NCI-H460 (cell line): Measurements from ENCODE around the gene TMEM108. TPM values are rescaled to one million over a fixed set of nuclear protein-coding genes. Genes with fewer than 3 reads are reported as not detected.

Experiments
- DNase-seq: peaks from one replicate; pipeline ENCODE4 v3.0.0-alpha.2; 2016; ENCODE audit warnings: low read depth; ENCODE audit errors: extremely low read depth
- total RNA-seq: library from RNA; depleted of rRNA; stranded (reverse); fragments of >200 nt; shearing (Covaris generic); gene quantifications from 2 replicates; pipeline ENCODE4 v1.2.3, GENCODE V29; 2014

The TMEM108 gene
- total RNA-seq, 1 experiment from 2014 or later = not detected

DNA sequence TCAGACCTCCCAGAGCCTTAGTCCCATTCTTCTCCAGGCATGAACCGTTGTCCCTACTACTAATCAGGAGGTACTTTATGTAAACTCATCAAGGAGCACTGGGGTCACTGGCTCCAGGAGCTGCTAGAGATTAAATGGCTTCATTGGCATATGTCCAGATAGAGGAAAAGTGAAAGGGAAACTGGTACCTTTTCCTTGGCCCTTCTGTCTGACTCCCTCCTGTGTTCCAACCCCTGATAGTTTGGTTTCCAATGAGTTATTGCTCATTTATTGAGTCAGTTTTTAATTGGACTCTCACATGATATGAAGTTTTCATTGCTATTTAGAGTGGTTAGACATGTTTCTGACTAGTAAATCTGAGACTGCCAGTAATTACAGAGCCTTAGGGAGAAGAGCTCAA, 231.2 kb downstream of the TMEM108 start:
- no peak for DNase-seq

DNA sequence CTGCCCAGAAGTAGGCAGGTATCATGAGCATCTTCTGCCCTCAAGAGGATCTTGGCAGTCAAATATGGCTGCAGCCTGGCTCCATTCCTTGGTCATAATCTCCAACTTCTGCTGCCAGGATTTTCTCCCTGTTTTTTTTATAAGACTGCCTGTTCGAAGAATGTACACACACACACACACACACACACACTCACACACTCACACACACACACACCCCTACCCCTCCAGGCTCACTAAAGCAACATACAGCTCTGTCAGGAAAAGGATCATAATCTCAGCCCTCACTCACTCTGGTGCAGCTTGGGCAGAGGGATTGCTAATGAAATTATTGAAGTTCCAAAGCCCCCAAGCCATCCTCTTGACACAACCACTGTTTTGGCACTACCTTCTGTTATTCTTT, 232.4 kb downstream of the TMEM108 start:
- DNase-seq = no peak

DNA sequence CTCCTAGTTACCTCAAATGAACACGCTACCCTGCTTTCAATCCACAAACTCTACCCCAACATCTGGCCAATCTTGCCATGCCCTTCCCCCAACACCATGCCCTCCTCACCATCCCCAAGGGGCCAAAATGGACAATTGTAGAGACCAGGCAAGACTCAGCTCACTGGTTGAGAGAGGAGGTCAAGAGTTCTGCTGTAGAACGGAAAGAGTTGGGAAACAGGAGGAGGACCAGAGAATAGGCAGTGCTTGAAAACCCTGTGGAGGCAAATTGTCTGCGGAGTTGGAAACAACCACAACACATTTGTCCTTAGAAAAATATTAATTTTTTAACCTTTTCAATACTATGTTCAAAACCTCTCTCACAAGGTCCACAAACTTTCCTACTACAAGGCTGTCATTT, 232.9 kb downstream of the TMEM108 start:
- no peak for DNase-seq

DNA sequence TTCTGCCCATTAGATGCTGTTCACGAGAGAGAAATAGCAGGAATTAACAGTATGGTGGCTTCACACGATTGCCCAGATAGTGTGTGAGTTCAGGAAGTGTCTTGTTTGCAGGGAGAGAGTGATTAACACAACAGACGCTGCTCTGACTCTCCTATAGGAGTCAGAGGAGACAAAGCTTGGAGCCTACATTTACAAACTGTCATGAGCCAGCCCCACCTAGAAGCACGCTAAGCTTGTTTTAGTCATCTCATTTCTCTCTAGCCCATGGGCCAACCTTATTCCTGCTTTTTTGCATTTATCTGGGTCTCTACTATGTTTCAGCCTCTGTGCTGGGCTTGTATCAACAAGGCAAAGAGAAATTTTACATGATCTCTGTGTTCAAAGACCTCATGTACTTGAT, 233.3 kb downstream of the TMEM108 start:
- DNase-seq = no peak

GRCh38 chr3:133273346-133273745, 235.2 kb downstream of the TMEM108 start:
- no peak for DNase-seq

DNA sequence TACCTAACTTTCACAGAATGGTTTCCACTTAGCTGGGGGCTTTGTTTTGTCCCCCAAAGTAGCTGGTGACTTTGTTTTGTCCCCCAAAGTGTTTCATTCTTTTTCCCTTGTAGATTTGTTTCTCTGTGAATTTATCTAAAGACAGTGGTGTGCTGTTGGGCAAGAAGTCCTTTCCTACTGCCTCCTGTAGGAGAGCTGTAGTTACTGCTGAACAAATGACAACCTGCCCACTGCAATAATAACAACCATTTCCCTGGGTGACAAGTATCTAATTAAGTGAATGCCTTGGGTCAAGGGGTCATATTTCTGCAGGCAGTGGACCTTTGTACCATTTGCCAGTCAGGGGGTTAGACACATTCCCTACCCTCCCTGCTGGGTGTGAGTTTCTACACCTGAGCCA, 236.3 kb downstream of the TMEM108 start:
- no peak for DNase-seq

- DNase-seq = no peak
Measured at GRCh38 chr3:133276594-133276993, 238.4 kb downstream of the TMEM108 start.

GRCh38 chr3:133277813-133278212, 239.6 kb downstream of the TMEM108 start:
- no peak for DNase-seq

DNA sequence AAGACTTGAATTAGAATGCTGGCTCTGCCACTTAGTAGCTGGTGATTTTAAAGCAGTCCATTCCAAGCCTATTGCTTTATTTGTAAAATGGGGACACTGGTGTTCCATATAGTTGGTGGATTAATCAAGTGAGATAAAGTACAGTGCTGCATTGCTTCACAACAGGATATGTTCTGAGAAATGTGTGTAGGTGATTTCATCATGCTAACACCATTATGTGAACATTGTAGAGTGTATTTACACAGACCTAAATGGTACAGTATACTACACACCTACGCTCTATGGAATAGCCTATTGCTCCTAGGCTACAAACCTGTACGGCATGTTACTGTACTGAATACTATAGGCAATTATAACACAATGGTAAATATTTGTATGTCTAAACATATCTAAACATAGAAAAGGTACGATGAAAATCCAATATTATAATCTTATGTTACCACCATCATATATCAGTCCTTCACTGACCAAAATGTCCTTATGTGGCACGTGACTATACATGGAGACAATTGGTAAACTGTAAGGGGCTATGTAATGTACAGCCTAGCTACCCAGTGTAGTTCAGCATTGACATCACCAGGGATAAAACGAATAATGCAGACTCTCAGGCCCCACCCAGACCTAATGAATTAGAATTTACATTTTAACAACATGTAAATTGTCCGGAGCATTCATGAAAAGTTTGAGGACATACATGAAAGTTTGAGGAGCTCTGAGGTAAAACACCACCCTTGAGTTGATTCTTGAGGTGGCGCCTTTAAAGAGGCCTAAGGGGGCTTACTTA, 240.3 kb downstream of the TMEM108 start:
- no peak for DNase-seq

DNA sequence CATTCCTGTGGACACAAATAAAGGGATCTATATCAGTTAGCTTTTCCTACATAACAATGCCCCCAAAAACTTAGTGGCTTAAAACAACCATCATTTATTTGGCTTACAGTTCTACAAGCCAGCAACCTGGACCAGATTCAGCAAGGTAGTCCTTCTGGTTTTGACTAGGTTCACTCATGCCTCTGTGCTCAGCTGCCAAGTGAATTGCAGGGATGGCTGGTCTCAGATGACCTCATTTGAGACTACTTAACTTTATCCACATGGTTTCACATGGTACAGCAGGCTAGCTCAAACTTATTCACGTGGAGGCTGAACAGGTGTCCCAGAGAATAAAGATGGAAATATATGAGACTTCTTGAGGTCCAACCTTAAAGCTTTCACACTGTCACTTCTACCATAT, 242.4 kb downstream of the TMEM108 start:
- DNase-seq = no peak

GRCh38 chr3:133282236-133282635, 244.0 kb downstream of the TMEM108 start:
- DNase-seq = no peak

- no peak for DNase-seq
Measured at GRCh38 chr3:133283958-133284807, 246.0 kb downstream of the TMEM108 start.

- no peak for DNase-seq
Measured at GRCh38 chr3:133289322-133289721, 251.1 kb downstream of the TMEM108 start.

GRCh38 chr3:133292296-133292695, 254.1 kb downstream of the TMEM108 start:
- DNase-seq = no peak

GRCh38 chr3:133293397-133294110, 255.4 kb downstream of the TMEM108 start:
- no peak for DNase-seq

- no peak for DNase-seq
Measured at GRCh38 chr3:133294253-133294652, 256.1 kb downstream of the TMEM108 start.

- DNase-seq = no peak
Measured at GRCh38 chr3:133295199-133295901, 257.2 kb downstream of the TMEM108 start.

DNA sequence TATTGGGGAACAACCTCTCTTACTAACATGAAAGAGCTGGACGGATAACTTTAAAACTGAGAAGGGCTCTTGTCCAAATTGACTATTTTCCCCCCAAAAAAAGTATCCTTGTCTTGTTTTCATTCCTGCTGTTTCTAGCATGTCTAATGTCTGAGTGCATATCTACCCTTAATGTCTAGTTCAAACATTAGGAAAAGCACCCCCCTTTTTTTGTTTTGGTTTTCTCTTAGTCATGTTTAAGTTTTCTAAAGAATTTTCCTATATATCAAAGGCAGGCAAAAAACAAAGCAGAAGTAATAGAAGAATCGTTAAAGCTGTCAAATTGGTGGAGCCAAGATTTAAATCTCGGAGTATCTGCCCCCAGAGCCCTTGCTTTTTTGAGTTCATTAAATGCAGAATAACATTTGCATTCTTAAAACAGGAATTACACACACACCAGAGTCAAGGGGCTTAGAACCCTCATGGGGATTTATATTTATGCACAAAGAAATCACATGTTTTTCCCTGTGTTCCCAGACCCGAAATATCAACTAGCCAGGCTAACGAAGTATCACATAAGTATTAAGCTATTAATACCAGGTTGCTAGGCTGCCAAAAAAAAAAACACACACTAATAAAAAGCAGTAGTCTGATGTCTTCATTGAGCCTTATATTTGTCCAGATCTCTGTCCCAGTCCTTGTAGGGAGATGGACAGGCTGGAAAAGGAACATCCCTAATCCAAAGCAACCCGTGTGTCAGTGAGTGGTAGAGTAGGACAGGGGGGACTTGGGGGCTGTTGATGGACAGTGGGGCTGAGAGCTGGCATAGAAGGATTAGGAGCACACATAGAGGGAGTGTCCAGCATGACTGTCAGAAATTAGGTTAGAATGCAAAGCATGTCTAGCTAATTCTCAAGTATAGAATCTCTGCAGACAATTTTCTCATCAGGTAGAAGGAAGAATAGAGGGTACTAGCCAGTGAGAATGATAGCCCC, 258.0 kb downstream of the TMEM108 start:
- no peak for DNase-seq

GRCh38 chr3:133296981-133297380, 258.8 kb downstream of the TMEM108 start:
- DNase-seq = no peak
